Naive B cell (primary cell): ENCODE measurements around the gene JAG2. TPM values are rescaled to one million over a fixed set of nuclear protein-coding genes. Genes with fewer than 3 reads are reported as not detected.
A peak's percentile ranks its signal among the peaks of the same experiment; 100 is the strongest.

Experiments
- ATAC-seq, 2 donors: fragments of 150-1000 bp; cut with Tn5 transposase; 2 replicates each; pipeline ENCODE4 v1.10.0; 2021; ENCODE audit warnings: low read depth in 2 of 2, mild to moderate bottlenecking in 2 of 2, moderate library complexity in 2 of 2
- DNase-seq: peaks from one replicate; pipeline ENCODE4 v3.0.0; 2022
- H3K27ac Mint-ChIP-seq, 6 donors: one replicate each; pipeline ENCODE4 v1.8.0; 2020 to 2022; ENCODE audit warnings: mild to moderate bottlenecking in 6 of 6, mixed read lengths in 6 of 6, moderate library complexity in 5 of 6, inconsistent platforms in 2 of 6
- H3K27me3 Mint-ChIP-seq, 3 donors: one replicate each; pipeline ENCODE4 v1.8.0; 2021 to 2022; ENCODE audit warnings: mixed read lengths in 3 of 3, mild to moderate bottlenecking in 1 of 3
- H3K36me3 Mint-ChIP-seq, 2 donors: one replicate each; pipeline ENCODE4 v1.8.0; 2020 to 2022; ENCODE audit warnings: mixed read lengths in 2 of 2, inconsistent platforms in 1 of 2, mild to moderate bottlenecking in 1 of 2
- H3K4me1 Mint-ChIP-seq, 3 donors: one replicate each; pipeline ENCODE4 v1.8.0; 2020 to 2022; ENCODE audit warnings: mixed read lengths in 3 of 3, inconsistent platforms in 1 of 3, mild to moderate bottlenecking in 1 of 3, moderate library complexity in 1 of 3
- H3K4me3 Mint-ChIP-seq, 8 donors: one replicate each; pipeline ENCODE4 v1.8.0; 2020 to 2022; ENCODE audit warnings: mild to moderate bottlenecking in 8 of 8, mixed read lengths in 8 of 8, moderate library complexity in 8 of 8, inconsistent platforms in 2 of 8
- H3K9me3 Mint-ChIP-seq, 7 donors: one replicate each; pipeline ENCODE4 v1.8.0; 2020 to 2022; ENCODE audit warnings: mixed read lengths in 7 of 7, mild to moderate bottlenecking in 5 of 7, inconsistent platforms in 2 of 7, moderate library complexity in 1 of 7
- polyA plus RNA-seq, 6 donors: library from polyadenylated mRNA; unstranded; fragments of 300-500 nt; fragmentation: Illumina TruSeq; gene quantifications; one replicate each; pipeline ENCODE4 v1.2.3, GENCODE V29; 2021; ENCODE audit warnings: low read depth in 6 of 6

JAG2 gene
- polyA plus RNA-seq, 6 donors from 2014 or later = not detected

DNA sequence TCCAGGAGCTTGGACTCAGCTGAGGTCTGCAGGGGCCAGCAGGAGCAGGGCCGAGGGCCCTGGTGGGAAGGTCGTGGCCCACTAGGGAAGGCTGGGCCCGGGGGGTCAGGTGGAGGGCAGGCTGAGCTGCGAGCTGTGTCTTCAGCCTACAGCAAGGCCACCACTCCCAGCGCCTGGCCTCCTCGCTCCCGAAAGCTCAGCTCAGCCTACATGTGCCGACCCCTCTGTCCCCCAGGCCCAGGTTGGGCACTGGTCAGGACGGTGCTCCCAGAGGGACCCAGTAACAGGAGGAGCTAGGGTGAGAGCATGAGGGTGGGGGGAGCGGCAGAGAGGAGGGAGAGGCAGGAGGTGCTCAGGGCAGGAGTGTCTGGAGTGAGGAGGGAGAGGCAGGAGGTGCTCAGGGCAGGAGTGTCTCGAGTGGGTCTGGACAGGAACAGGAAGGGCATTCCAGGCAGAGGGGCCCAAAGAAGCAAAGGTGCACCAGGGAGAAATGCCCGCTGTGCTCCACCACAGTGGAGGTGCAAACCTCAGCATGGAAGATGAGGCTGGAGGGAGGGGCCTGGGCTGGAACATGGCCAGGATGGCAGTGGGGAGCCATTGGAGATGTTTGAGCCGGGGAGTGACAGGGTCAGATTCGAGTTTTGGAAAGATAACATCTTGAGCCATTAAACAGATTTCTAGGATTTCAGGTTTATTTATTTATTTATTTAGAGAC, 74.2 kb downstream of the JAG2 start:
- Mint-ChIP-seq H3K27ac (peak overlapping the region in 4 of 6 donors; percentile 49 to 96 (median 64)), H3K4me3 (peak overlapping the region; percentile 74 to 87 (median 82)), H3K36me3 (peaks cover 0 to under 1% of the 10 kb centered on the region in 2 donors), H3K4me1 (peaks cover 11 to 30% (median 23%) of the 10 kb centered on the region in 3 donors), H3K27me3 (peaks cover 11 to 20% (median 19%) of the 10 kb centered on the region in 3 donors), H3K9me3 (peaks cover 0 to 2% (median 0%) of the 10 kb centered on the region in 7 donors)
- ATAC-seq (no peak), DNase-seq (no peak)

DNA sequence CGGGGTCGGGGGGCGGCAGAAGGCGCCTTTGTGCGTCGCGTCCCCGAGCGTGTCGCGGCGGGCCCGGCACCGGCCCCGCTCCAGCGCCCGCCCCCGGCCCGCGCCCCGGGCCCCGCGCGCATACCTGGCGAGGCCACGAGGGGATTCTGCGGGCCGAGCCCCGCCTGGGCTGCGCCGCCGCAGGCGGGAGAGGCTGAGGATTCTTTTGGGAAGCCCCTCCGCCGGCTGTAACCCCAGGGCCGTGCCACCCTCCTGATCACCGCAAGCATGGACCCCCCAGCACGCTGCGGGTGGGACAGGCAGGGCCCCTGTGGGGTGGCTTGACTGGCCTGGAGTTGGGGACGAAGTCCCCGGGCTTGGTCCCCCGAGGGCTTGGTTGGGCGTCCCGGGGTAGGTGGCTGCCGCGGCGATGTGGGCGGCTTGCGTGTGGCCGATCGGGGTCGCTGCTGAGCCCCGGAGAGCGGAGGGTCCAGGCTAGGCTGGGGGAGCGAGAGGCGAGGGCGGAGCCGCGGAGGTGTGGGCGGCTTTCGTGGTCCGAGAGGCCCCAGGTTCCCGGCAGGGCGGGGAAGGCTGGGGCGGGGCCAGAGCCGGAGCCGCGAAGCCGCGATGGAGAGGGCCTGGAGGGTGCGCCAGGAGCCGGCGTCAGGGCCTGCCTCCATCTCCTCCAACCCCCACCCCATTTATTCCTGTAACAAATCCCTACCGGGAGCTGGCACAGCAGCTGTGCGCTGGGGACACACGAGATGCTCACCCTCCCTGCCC, 75.0 kb downstream of the JAG2 start:
- Mint-ChIP-seq H3K36me3 (no peaks in the 10 kb centered on the region), H3K9me3 (no peaks in the 10 kb centered on the region), H3K4me3 (peak overlapping the region; percentile 68 to 87 (median 82)), H3K4me1 (peaks cover 14 to 30% (median 23%) of the 10 kb centered on the region in 3 donors), H3K27ac (peak overlapping the region in 2 of 6 donors; percentile 49 to 76), H3K27me3 (peaks cover 8 to 20% (median 17%) of the 10 kb centered on the region in 3 donors)
- ATAC-seq (peak; percentile 61 to 64), DNase-seq (peak; percentile 53)

DNA sequence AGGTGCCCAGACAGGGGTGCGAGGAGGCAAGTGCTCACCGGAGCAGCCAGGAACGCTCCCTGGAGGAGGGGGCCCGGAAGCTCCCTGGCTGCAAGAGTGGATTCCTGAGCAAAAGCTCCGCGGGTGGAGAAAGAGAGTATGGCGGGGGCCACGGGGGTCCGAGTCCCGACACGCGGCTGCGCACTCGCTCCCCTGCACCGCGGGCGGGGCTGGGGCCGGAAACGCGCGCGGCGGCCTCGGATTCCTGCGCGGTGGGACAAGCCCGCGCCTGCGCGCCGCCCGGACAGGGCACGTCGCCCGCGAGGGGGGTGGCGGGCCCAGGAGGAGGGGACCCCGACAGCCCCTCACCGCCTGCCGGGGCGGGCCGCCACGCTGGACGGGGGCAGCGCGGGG, 75.5 kb downstream of the JAG2 start:
- Mint-ChIP-seq H3K27ac (peak overlapping the region in 3 of 6 donors; percentile 47 to 94 (median 89)), H3K36me3 (no peaks in the 10 kb centered on the region), H3K27me3 (peaks cover 5 to 20% (median 20%) of the 10 kb centered on the region in 3 donors), H3K4me1 (peaks cover 16 to 30% (median 26%) of the 10 kb centered on the region in 3 donors), H3K9me3 (no peaks in the 10 kb centered on the region), H3K4me3 (peak overlapping the region; percentile 76 to 92 (median 85))
- ATAC-seq (peak; percentile 57 to 60), DNase-seq (peak; percentile 55)

DNA sequence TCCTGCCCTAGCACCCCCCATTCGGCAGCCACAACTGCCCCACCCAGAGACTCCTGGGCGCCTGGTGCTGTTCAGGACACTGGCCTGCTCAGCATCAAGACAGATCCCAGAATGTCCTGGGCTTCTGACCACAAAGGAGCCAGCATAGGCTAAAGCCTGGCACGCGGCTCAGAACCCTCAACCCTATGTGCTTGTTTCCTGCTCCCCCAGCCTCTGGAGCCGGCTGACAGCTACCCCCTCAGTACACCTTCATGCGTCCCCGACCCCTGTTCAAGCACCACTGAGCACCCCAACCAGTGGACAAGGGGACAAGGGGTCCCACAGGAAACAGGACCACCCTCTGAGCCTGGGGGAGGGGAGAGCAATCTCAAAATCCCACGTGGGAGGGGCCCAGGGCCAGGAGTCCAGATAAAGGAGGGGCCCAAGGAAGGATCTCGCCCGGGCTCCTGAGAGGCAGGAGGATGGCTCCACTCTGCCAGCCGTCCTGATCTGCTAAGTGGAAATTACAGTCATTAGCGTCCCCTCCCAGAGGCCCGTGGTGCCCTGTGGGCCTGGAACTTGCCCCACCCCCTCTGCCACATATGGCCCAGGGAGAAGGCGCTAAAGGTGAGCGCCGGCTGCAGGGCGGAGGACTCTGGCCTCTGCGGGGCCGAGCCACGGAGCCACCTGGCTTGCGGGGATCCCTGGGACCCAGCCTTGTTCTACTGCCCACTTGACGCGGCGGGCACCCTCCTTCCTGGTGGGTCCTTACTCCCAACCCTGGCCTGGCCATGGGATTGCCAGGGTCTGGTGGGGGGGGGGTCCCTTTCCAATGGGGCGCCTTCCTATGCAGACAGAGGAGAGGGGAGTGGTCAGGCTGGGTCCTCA, 76.2 kb downstream of the JAG2 start:
- DNase-seq (no peak), ATAC-seq (no peak)
- Mint-ChIP-seq H3K27ac (peak overlapping the region in 5 of 6 donors; percentile 74 to 94 (median 84)), H3K4me1 (peaks cover 16 to 30% (median 26%) of the 10 kb centered on the region in 3 donors), H3K36me3 (no peaks in the 10 kb centered on the region), H3K4me3 (peak overlapping the region; percentile 76 to 92 (median 85)), H3K27me3 (peaks cover 4 to 20% (median 17%) of the 10 kb centered on the region in 3 donors), H3K9me3 (no peaks in the 10 kb centered on the region)

DNA sequence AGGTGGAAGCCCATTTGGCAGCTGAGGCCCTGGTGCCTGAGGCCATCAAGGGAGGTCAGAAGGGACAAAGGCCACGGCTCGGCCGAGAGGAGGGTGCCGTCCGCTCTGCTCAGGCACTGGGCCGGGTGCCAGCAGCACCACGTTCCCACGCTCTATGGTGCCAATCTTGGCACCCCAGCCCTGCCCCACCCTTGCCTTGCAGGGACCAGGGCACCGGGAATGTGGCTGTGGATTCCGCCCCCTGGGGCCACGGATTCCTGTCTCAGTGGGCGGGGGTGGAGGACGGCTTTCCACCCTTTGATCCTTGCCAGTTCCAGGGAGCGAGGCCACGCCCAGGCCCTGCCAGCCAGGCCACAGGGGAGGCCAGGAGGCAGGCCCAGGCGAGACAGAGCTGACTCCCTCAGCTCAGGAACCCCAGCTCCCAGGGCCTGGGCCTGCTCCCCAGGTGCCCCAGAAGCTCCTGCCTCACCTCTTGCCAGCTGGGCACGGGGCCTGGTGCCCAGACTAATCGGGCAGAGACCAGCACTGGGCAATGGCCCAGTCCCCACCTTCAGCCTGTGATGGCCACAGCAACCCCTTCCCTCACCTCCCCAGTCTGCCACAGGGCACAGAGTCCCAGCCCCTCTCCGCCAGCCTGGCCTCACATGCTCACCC, 76.9 kb downstream of the JAG2 start:
- ATAC-seq (no peak), DNase-seq (no peak)
- peaks cover 16 to 35% (median 29%) of the 10 kb centered on the region in 3 donors for H3K4me1 Mint-ChIP-seq
- peaks cover 4 to 18% (median 9%) of the 10 kb centered on the region in 3 donors for H3K27me3 Mint-ChIP-seq
- H3K36me3 Mint-ChIP-seq = no peaks in the 10 kb centered on the region
- peak overlapping the region in 6 of 8 donors; percentile 44 to 87 (median 71) for H3K4me3 Mint-ChIP-seq
- peak overlapping the region in 4 of 6 donors; percentile 74 to 89 (median 84) for H3K27ac Mint-ChIP-seq
- H3K9me3 Mint-ChIP-seq = no peaks in the 10 kb centered on the region

DNA sequence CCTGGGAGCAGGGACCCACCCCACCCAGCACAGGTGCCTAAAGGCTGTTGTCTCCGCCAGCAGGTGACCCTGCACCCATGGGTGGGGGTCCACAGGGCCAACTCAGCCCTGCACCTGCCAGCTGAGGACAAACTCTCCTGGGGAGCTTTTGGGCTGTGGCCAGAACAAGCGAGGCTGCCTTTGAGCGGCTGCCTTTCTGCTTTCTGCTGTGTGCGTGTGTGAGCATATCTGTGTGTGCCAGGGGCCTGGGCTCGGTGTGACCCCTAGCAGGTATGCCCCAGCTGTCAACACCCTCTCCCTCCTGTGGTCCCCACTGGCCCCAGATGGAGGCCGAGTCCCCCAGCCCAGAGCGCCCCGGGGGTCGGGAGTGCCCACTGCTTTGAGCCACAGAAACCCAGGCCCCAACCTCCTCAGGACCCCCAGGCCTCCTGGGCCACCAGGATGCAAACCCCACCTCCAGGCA, 77.5 kb downstream of the JAG2 start:
- peaks cover 4 to 14% (median 6%) of the 10 kb centered on the region in 3 donors for H3K27me3 Mint-ChIP-seq
- DNase-seq (no peak), ATAC-seq (no peak)
- H3K4me1 Mint-ChIP-seq = peaks cover 18 to 39% (median 27%) of the 10 kb centered on the region in 3 donors
- no peaks in the 10 kb centered on the region for H3K9me3 Mint-ChIP-seq
- H3K4me3 Mint-ChIP-seq = peak overlapping the region in 1 of 8 donors; percentile 70
- no peaks in the 10 kb centered on the region for H3K36me3 Mint-ChIP-seq
- H3K27ac Mint-ChIP-seq = peak overlapping the region in 1 of 6 donors; percentile 38

Other genes with a start within 250 kb of the JAG2 start
- gene PLD4, start 243.9 kb downstream of the JAG2 start, polyA plus RNA-seq = 100 to 1,000 TPM in 5 of 6 donors, 10 to 100 TPM in 1; 77.4 to 264 (median 182) TPM
- under 1 TPM in 5 of 6 donors, not detected in 1; 0.63 to 0.92 (median 0.70) TPM for gene AHNAK2, start 190.4 kb downstream of the JAG2 start, polyA plus RNA-seq
- 1 to 10 TPM in 1 of 6 donors, under 1 TPM in 4, not detected in 1; 0.59 to 1.1 (median 0.85) TPM for gene CLBA1, start 183.0 kb downstream of the JAG2 start, polyA plus RNA-seq
- 10 to 100 TPM in 1 of 6 donors, 1 to 10 TPM in 5; 4.6 to 11.9 (median 6.7) TPM for gene CDCA4, start 147.7 kb downstream of the JAG2 start, polyA plus RNA-seq
- gene GPR132, start 103.3 kb downstream of the JAG2 start, polyA plus RNA-seq = 10 to 100 TPM in 4 of 6 donors, 1 to 10 TPM in 2; 8.2 to 33.0 (median 10.8) TPM
- 10 to 100 TPM in 2 of 6 donors, 1 to 10 TPM in 4; 4.4 to 20.6 (median 9.1) TPM for gene NUDT14, start 12.5 kb upstream of the JAG2 start, polyA plus RNA-seq
- gene BTBD6, start 79.8 kb upstream of the JAG2 start, polyA plus RNA-seq = 1 to 10 TPM; 2.9 to 9.4 (median 6.1) TPM
- 1 to 10 TPM; 3.1 to 8.9 (median 6.0) TPM for gene BRF1, start 132.2 kb upstream of the JAG2 start, polyA plus RNA-seq
- 1 to 10 TPM; 1.3 to 3.7 (median 1.5) TPM for gene PACS2, start 146.0 kb upstream of the JAG2 start, polyA plus RNA-seq
- gene TEX22, start 229.8 kb upstream of the JAG2 start, polyA plus RNA-seq = under 1 TPM in 3 of 6 donors, not detected in 3; 0.21 to 0.77 (median 0.65) TPM